Esophagus squamous epithelium (tissue), 4 donors: ENCODE measurements around the gene COMMD1.

Experiments used
- POLR2A ChIP-seq, 4 donors: fragments of 450-650 bp; IDR thresholded peaks; one replicate each; pipeline ENCODE4 v1.6.1; 2017; ENCODE audit warnings: antibody characterized with exemption in 4 of 4, mild to moderate bottlenecking in 4 of 4, moderate library complexity in 3 of 4
- TF ChIP-seq, protein P1 (sequence below), 6 experiments: fragments of 450-650 bp in 4 of 6; fragments of 200-600 bp in 2 of 6; sonication (generic) in 2 of 6; IDR thresholded peaks; one replicate each; pipeline ENCODE4 v1.5.1; 2016 to 2019; ENCODE audit warnings: antibody characterized with exemption in 6 of 6, mild to moderate bottlenecking in 4 of 6, moderate library complexity in 4 of 6

DNA sequence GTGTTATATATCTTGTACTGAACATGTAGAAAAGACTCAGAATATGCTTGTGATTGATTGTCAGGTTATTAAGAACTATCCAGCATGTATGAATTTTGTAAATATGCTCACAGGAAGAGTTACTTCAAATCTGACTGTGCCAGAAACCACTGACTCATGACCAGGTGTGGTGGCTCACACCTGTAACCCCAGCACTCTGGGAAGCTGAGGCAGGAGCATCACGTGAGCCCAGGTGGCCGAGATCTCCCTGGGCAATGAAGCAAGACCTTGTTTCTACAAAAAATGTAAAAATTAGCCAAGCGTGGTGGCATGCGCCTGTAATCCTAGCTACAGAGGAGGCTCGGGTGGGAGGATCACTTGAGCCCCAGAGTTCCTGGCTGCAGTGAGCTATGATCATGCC, 126.6 kb downstream of the COMMD1 start:
- TF ChIP-seq, protein P1, sequence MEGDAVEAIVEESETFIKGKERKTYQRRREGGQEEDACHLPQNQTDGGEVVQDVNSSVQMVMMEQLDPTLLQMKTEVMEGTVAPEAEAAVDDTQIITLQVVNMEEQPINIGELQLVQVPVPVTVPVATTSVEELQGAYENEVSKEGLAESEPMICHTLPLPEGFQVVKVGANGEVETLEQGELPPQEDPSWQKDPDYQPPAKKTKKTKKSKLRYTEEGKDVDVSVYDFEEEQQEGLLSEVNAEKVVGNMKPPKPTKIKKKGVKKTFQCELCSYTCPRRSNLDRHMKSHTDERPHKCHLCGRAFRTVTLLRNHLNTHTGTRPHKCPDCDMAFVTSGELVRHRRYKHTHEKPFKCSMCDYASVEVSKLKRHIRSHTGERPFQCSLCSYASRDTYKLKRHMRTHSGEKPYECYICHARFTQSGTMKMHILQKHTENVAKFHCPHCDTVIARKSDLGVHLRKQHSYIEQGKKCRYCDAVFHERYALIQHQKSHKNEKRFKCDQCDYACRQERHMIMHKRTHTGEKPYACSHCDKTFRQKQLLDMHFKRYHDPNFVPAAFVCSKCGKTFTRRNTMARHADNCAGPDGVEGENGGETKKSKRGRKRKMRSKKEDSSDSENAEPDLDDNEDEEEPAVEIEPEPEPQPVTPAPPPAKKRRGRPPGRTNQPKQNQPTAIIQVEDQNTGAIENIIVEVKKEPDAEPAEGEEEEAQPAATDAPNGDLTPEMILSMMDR (IDR thresholded peaks at IDR 0.05): no peak
- no peak for TF ChIP-seq POLR2A (IDR thresholded peaks at IDR 0.05)
